Gastrocnemius medialis (tissue), 4 donors: Measurements from ENCODE around the gene FAM3D.

Experiments
- CTCF ChIP-seq, 5 experiments: fragments of 450-650 bp in 3 of 5; fragments of 200-600 bp in 2 of 5; sonication (generic) in 2 of 5; IDR thresholded peaks in 4 of 5; conservative IDR thresholded peaks in 1 of 5; 1 replicate in 4 of 5; 2 replicates in 1 of 5; pipeline ENCODE4 v1.5.1; 2016 to 2019; ENCODE audit warnings: antibody characterized with exemption in 5 of 5, mild to moderate bottlenecking in 3 of 5, moderate library complexity in 3 of 5
- POLR2A ChIP-seq, 2 donors: fragments of 450-650 bp; IDR thresholded peaks; one replicate each; pipeline ENCODE4 v1.6.1; 2017; ENCODE audit warnings: antibody characterized with exemption in 2 of 2, mild to moderate bottlenecking in 2 of 2, moderate library complexity in 2 of 2

GRCh38 chr3:58666683-58667082 is at the start of gene FAM3D:
- no peak for TF ChIP-seq POLR2A (IDR thresholded peaks at IDR 0.05)
- TF ChIP-seq CTCF (IDR thresholded peaks at IDR 0.05 in 4 of 5, conservative IDR thresholded peaks at IDR 0.05 in 1 of 5), result no peak
